SIG-M5 treated with dmso at 0.1 percent for 504 hours (cell line): Measurements from ENCODE around the gene COQ5.
A peak's percentile ranks its signal among the peaks of the same experiment; 100 is the strongest.
"Not testable (repeated sequence)": the region's sequence is repeated elsewhere in the genome, so short reads cannot be mapped to it uniquely, and the experiment has no call there.

Source experiments
- DNase-seq: peaks from one replicate; lab custom pipeline; 2025; ENCODE audit not compliant: unreplicated experiment; lab: John Stamatoyannopoulos, UW

COQ5 gene

GRCh38 chr12:120528861-120529525 lies at the start of gene COQ5:
COQ5 (minus strand) TSS chr12:120529158; CDS start chr12:120529141, 17 bp downstream.
- peak; percentile 83 for DNase-seq

GRCh38 chr12:120574106-120574505 lies 45.1 kb upstream of the COQ5 start:
- no peak for DNase-seq

- no peak for DNase-seq
Measured at GRCh38 chr12:120573560-120573959, 44.6 kb upstream of the COQ5 start.

DNA sequence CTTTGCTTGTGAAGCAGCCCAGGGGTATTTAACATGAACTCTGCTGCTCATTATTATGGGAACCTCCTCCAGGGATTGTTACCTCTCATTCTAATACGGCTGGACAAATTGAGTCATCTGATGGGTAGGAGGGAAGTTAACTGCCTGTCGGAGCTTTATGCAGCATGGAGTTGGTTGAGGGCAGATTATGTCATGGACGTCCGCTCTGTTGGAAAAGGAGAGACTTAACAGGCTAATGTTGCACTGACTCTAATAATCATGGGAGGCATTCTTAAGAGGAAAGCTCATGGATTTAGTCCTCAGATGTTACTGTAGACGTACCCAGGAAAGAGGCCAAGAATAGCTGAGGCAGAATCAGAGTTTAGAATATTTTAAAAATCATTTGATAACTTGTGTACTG lies 42.3 kb upstream of the COQ5 start:
- DNase-seq: no peak

DNA sequence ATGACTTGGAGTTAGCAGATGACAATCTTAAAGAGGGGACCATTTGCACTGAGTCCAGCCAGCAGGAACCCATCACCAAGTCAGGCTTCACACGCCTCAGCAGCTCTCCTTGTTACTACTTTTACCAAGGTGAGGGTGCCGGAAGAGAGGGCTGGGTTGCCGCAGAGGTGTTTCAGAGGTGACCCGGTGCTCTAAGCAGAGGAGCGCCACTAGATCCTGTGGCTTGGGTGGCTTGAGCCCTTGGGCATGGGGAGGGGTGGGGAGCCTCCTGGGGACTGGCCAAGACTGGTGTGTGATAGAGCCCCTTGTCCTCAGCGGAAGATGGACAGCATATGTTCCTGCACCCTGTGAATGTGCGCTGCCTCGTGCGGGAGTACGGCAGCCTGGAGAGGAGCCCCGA lies 34.5 kb upstream of the COQ5 start:
- no peak for DNase-seq

DNA sequence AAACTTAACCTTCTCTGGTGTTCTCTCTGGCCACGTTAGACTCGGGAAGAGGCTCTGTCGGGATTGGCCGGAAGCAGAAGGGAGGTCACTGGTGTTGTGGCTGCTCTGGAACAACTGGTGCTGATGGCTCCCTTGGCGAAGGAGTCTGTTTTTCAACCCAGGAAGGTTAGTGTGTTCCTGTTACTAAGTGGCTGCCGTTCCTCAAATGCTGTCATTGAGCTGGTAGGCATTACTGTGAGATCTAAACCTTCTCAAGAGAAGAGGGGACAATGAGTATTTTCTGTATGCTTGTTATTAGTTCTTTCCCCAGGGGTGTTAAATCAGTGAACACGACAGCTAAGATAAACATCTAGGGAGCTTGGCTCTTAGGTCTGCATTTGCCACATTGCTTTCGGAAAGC lies 33.9 kb upstream of the COQ5 start:
- DNase-seq: no peak

DNA sequence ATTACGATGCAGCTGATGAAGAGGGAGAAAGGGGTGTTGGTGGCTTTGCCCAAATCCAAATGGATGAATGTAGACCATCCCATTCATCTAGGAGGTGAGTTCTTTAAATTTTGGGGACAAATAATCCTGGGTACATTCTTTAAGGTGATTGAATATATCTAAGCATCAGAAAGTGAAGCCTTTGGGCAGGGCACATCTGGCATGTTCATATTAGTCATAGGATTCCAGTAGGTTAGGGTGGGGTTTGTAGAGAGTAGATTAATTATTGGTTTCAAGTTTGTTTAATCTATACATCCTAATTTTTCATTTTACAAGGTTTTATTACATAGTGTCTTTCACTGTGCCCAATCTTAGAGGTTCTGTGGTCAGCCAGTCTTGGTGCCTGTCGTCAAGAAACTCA lies 28.6 kb upstream of the COQ5 start:
- DNase-seq: no peak

GRCh38 chr12:120554678-120555077 lies 25.7 kb upstream of the COQ5 start:
- DNase-seq: no peak

- no peak for DNase-seq
Measured at GRCh38 chr12:120546050-120546386, 17.1 kb upstream of the COQ5 start.

DNA sequence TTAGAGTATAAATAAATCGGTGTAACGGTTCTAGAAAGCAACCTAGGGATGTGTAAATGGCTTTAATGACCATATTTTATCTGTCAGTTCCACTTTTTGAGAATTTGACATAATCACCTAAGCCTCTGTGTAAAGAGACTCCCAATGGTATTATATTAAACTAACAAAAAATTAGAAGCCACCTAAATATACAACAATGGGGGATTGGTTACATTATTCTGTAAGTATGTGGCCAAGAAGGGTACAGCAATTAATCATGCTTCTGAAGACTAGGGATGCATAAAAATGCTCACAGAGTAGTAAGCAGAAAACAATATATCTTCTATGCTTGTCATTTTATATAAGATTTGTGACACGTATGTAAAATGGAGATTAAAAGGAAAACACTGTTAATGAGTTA lies 15.7 kb upstream of the COQ5 start:
- no peak for DNase-seq

GRCh38 chr12:120542166-120542565 lies 13.2 kb upstream of the COQ5 start:
- DNase-seq: no peak

DNA sequence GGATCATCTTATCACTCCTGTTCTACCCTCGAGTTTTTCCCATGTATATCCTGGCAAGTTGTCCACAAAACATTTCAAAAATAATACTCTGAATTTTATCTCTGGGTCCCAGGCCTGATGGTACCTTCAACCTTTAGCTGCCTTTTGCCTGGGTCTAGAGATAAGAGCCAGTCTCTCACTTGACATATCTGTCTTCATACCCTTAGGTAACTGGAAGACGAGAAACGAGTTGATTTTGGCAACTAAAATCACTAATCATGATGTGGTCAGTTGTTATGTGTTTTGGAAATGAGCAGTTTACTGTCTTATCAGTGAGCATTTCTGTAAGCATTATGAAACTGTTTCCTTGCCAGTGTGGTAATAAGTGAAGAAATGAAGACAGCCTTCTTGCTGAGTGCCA lies 11.5 kb upstream of the COQ5 start:
- DNase-seq: peak; percentile 55

- DNase-seq: no peak
Measured at GRCh38 chr12:120539303-120539702, 10.3 kb upstream of the COQ5 start.

DNA sequence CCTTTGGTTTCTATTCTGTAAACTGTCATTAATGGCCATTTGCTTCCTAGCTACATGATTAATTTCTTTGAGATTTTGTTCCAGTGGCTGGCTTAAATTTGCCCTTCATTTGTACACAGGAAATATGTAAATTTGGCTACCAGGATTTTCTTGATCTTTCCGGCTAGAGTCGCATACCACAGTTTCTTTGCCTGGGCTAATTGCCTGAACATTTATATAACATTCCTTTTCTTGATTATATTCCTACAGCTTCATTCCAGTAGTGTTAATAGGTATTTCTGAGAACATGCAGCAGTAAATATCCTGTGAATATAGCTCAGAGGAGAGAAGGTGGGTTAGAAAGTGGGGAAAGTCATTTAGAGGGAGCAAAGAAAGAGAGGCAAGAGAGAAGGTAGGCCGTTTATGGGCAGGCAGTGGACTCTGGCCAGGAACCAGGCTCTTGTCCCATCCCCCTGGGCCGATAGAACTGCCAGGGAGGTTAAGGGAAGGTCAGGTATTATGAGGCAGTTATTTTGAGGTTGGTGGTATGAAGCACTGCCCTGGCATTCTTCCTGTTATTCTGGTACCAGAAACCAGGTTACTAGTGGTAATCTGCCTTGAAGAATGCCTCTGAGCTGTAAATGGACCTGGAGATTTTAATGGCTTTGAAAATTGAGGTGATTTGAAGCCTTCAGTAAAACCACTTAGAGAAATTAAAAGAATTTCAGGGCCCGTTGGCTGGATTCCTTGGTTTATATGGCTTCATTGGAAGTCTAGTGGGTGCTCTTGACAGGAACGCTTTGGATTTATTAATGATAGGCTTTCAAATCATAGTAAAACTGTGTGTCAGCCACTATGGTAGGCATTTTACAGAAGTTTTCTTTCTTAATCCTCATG lies 9.6 kb upstream of the COQ5 start:
- no peak for DNase-seq

GRCh38 chr12:120537856-120538220 lies 8.9 kb upstream of the COQ5 start:
- no peak for DNase-seq

- DNase-seq: no peak
Measured at GRCh38 chr12:120536064-120536791, 7.3 kb upstream of the COQ5 start.

DNA sequence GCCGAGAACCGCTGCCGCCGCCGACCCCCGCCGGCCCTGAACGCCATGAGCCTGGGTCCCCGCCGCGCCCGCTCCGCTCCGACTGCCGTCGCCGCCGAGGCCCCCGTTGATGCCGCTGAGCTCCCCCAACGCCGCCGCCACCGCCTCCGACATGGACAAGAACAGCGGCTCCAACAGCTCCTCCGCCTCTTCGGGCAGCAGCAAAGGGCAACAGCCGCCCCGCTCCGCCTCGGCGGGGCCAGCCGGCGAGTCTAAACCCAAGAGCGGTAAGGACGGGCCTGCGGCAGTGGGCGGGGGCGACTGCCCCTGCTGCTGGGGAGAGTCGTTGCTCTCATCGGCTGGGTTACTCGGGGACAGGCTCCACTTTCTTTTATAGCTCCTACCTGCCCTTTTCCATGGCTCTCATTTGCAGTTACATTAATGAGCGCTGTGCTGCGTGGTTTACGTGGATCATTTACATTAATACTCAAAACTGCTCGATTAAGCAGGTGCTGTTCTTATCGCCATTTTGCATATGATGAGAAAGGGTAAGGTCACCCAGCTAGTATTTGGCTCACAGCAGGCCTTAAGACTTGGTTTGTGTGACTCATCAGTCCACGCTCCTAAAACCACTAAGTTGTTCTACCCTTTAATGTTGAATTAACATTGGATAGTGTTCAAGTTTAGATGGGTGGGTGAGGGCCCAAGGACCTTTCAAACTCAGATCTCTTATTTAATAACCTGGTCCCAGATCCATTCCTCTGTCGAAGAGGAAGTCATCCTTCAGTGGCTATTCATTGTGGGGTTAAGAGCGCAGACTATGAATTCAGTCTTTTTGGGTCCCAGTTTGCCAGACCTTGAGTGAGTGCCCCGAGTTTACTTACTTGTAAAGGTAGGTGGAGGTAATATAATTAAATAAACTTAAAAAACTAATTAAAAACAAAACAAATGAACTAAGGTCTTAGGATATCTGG lies 6.0 kb upstream of the COQ5 start:
- peak; percentile 62 for DNase-seq

DNA sequence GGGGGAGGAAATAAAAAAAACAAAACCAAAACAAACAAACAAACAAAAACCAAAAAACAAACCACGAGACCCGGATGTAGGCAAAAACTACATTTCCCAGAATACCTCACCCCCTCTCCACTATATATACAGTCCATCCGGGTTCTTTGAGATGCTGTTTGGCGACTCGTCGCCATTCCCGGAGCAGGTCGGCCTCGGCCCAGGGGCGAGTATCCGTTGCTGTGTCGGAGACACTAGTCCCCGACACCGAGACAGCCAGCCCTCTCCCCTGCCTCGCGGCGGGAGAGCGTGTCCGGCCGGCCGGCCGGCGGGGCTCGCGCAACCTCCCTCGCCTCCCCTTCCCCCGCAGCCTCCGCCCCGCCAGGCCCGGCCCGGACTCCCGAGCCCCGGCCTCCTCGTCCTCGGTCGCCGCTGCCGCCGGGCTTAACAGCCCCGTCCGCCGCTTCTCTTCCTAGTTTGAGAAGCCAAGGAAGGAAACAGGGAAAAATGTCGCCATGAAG lies 5.3 kb upstream of the COQ5 start, which contains the start of gene RNF10:
Gene RNF10 (plus strand): TSS at position 154 of the 500 bp plus-strand sequence. CDS start 456 bp downstream, outside the sequence.
- peak; percentile 89 for DNase-seq

- no peak for DNase-seq
Measured at GRCh38 chr12:120532701-120533238, 3.8 kb upstream of the COQ5 start.

GRCh38 chr12:120530418-120530761 lies 1.4 kb upstream of the COQ5 start:
- not testable (repeated sequence) for DNase-seq
